HEK293 (cell line): ENCODE results near the gene CADPS2.
A peak's percentile ranks its signal among the peaks of the same experiment; 100 is the strongest.

Experiments
- CTCF ChIA-PET: fragments of 350-600 bp; formaldehyde crosslinking; extraction: SDS; loops from one replicate; lab custom pipeline; 2021; ENCODE audit warnings: antibody characterized with exemption; lab: Yijun Ruan, JAX
- POLR2A ChIA-PET: fragments of 300-600 bp; formaldehyde crosslinking; extraction: SDS; loops from one replicate; lab custom pipeline; 2020; ENCODE audit warnings: antibody characterized with exemption, inconsistent platforms; lab: Yijun Ruan, JAX
- H3K27ac ChIP-seq: fragments of 200-500 bp; sonication (Bioruptor generic); 2 replicates; pipeline ENCODE4 v1.5.1; 2014; ENCODE audit warnings: low read depth, low read length, control low read depth, inconsistent platforms; ENCODE audit errors: extremely low read depth
- H3K36me3 ChIP-seq, 2 experiments: fragments of 200-500 bp in 1 of 2; sonication (Bioruptor generic) in 1 of 2; 1 replicate in 1 of 2; 2 replicates in 1 of 2; pipeline ENCODE4 v1.5.1; 2014 to 2017; ENCODE audit warnings: inconsistent platforms in 2 of 2, low read length in 2 of 2; ENCODE audit not compliant: control insufficient read depth in 2 of 2, insufficient read depth in 1 of 2
- H3K4me1 ChIP-seq: fragments of 200-500 bp; sonication (Bioruptor generic); 2 replicates; pipeline ENCODE4 v1.5.1; 2014; ENCODE audit warnings: mild to moderate bottlenecking, low read length, inconsistent platforms; ENCODE audit not compliant: control insufficient read depth, insufficient read depth
- H3K4me3 ChIP-seq: 2 replicates; pipeline ENCODE4 v1.5.1; 2011; ENCODE audit warnings: low read depth, mild to moderate bottlenecking, control low read depth, low read length, moderate library complexity
- H3K9me3 ChIP-seq: fragments of 200-500 bp; sonication (Bioruptor generic); 2 replicates; pipeline ENCODE4 v1.5.1; 2014; ENCODE audit warnings: low read depth, low read length, inconsistent platforms; ENCODE audit not compliant: control insufficient read depth, insufficient read depth
- BCL11B ChIP-seq: fragments of 450-650 bp; formaldehyde crosslinking; IDR thresholded peaks from 2 replicates; pipeline ENCODE4 v1.5.1; 2016; ENCODE audit warnings: low read depth, missing biosample characterization, missing genetic modification characterization
- BCL6B ChIP-seq: fragments of 450-650 bp; formaldehyde crosslinking; IDR thresholded peaks from 2 replicates; pipeline ENCODE4 v1.5.1; 2017; ENCODE audit warnings: missing biosample characterization, missing genetic modification characterization
- GFI1B ChIP-seq: fragments of 450-650 bp; formaldehyde crosslinking; IDR thresholded peaks from 2 replicates; pipeline ENCODE4 v1.5.1; 2016; ENCODE audit warnings: missing biosample characterization, missing genetic modification characterization
- SP3 ChIP-seq: fragments of 450-650 bp; formaldehyde crosslinking; IDR thresholded peaks from 2 replicates; pipeline ENCODE4 v1.5.1; 2016; ENCODE audit warnings: missing biosample characterization, missing genetic modification characterization
- ZBTB44 ChIP-seq: fragments of 450-650 bp; IDR thresholded peaks from 2 replicates; pipeline ENCODE4 v1.5.1; 2018; ENCODE audit warnings: missing biosample characterization, mild to moderate bottlenecking, missing genetic modification characterization
- ZNF112 ChIP-seq: fragments of 450-650 bp; formaldehyde crosslinking; IDR thresholded peaks from 2 replicates; pipeline ENCODE4 v1.5.0; 2017; ENCODE audit warnings: missing biosample characterization, missing genetic modification characterization
- ZNF16 ChIP-seq: fragments of 450-650 bp; formaldehyde crosslinking; IDR thresholded peaks from 2 replicates; pipeline ENCODE4 v1.5.1; 2016; ENCODE audit warnings: low read depth, missing biosample characterization, missing genetic modification characterization
- ZNF169 ChIP-seq: fragments of 450-650 bp; formaldehyde crosslinking; IDR thresholded peaks from 2 replicates; pipeline ENCODE4 v1.5.1; 2016; ENCODE audit warnings: missing biosample characterization, missing genetic modification characterization
- ZNF239 ChIP-seq: fragments of 450-650 bp; formaldehyde crosslinking; IDR thresholded peaks from 2 replicates; pipeline ENCODE4 v1.5.1; 2016; ENCODE audit warnings: missing biosample characterization, missing genetic modification characterization
- ZNF449 ChIP-seq: fragments of 450-650 bp; formaldehyde crosslinking; IDR thresholded peaks from 2 replicates; pipeline ENCODE4 v1.5.1; 2017; ENCODE audit warnings: missing biosample characterization, mild to moderate bottlenecking, missing genetic modification characterization, moderate library complexity
- ZNF510 ChIP-seq: fragments of 450-650 bp; formaldehyde crosslinking; IDR thresholded peaks from 2 replicates; pipeline ENCODE4 v1.5.1; 2018; ENCODE audit warnings: mild to moderate bottlenecking, missing genetic modification characterization, missing biosample characterization; ENCODE audit not compliant: insufficient replicate concordance
- ZNF529 ChIP-seq: fragments of 450-650 bp; formaldehyde crosslinking; IDR thresholded peaks from 2 replicates; pipeline ENCODE4 v1.5.1; 2017; ENCODE audit warnings: missing genetic modification characterization, missing biosample characterization; ENCODE audit not compliant: insufficient replicate concordance
- ZNF704 ChIP-seq: fragments of 450-650 bp; formaldehyde crosslinking; IDR thresholded peaks from 2 replicates; pipeline ENCODE4 v1.5.1; 2016; ENCODE audit warnings: missing biosample characterization, missing genetic modification characterization
- ZSCAN16 ChIP-seq: fragments of 450-650 bp; formaldehyde crosslinking; IDR thresholded peaks from 2 replicates; pipeline ENCODE4 v1.5.1; 2016; ENCODE audit warnings: missing biosample characterization, missing genetic modification characterization
- ZSCAN4 ChIP-seq: fragments of 450-650 bp; formaldehyde crosslinking; IDR thresholded peaks from 2 replicates; pipeline ENCODE4 v1.5.1; 2017; ENCODE audit warnings: missing biosample characterization, missing genetic modification characterization

CADPS2 gene

GRCh38 chr7:122337011-122337410, 549.2 kb downstream of the CADPS2 start (continued):
- TF ChIP-seq ZNF510 (tag by site-specific recombination) (no peak), ZNF529 (tag by site-specific recombination) (no peak), ZNF16 (tag by site-specific recombination) (no peak), BCL6B (no peak), BCL11B (tag by site-specific recombination) (no peak), ZBTB44 (tag by site-specific recombination) (no peak), ZNF449 (tag by site-specific recombination) (no peak)

GRCh38 chr7:122329145-122329802, 557.0 kb downstream of the CADPS2 start:
- ChIA-PET POLR2A (no interaction called here), CTCF (interaction anchor here (0.6 kb wide), 1 partner anchor 23 kb away, joined by 3 read pairs; no protein-coding TSS in a partner anchor)
- TF ChIP-seq ZNF169 (tag by site-specific recombination), result no peak
- no peak for TF ChIP-seq ZNF112 (tag by site-specific recombination)
- no peak for TF ChIP-seq ZNF704 (tag by site-specific recombination)
- TF ChIP-seq ZSCAN16 (tag by site-specific recombination), result no peak
- TF ChIP-seq GFI1B, result no peak
- no peak for TF ChIP-seq ZNF239 (tag by site-specific recombination)
- no peaks in the 10 kb centered on the region for H3K4me1 ChIP-seq
- no peaks in the 10 kb centered on the region for H3K36me3 ChIP-seq
- H3K4me3 ChIP-seq, result no peak overlapping the region
- no peaks in the 10 kb centered on the region for H3K9me3 ChIP-seq
- H3K27ac ChIP-seq, result no peak overlapping the region

GRCh38 chr7:122327969-122328368, 558.3 kb downstream of the CADPS2 start:
- TF ChIP-seq ZSCAN4 (peak; percentile 88), SP3 (no peak)
- Histone ChIP-seq H3K36me3 (no peaks in the 10 kb centered on the region), H3K9me3 (no peaks in the 10 kb centered on the region), H3K4me3 (no peak overlapping the region), H3K27ac (no peak overlapping the region), H3K4me1 (no peaks in the 10 kb centered on the region)
- CTCF ChIA-PET, result interaction anchor here (0.7 kb wide), 1 partner anchor 10 kb away, joined by 3 read pairs; no protein-coding TSS in a partner anchor
- POLR2A ChIA-PET, result interaction anchor here (0.6 kb wide), 1 partner anchor 10 kb away, joined by 4 read pairs; no protein-coding TSS in a partner anchor
